ENCODE measurements around the gene PRPF19.

DNA sequence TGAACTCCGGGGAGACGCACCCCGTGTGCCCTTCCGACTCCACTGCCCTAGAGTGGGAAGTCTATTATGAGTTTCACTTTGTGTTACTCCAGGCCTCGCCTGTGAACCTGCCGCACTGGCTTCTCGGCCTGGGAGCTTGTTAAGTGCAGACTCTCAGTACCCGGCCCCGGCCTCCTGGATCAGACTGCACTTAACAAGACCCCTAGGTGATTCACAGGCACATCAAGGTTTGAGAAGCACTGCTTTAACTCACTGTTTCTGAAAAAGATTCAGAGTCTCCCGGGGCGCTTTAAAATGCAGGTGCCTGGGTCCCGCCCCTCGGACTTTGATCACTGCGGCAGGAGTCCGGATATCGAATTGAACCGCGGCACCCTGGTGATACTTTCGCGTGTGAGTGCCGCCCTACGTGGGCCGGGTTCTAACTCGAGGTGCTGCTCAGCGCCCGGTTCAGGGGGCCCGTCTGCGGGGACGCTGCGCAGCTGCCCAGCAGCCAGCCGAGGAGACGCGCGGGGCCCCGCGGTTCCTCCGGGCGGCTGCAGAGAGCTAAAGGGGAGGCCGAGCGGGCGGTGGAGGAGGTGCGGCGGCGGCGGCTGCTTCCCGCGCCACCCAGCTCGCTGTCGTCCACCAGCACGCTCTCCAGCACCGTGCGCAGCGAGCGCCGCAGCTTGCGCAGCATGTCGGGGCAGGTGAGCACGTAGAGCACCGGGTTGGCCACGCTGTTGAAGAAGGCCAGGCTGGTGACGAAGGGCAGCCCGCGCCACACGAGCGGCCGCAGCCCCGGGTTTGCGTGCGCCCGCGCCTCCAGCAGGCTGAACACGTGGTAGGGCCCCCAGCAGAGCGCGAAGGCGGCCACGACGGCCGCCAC is 54.0 kb downstream of the PRPF19 start:
- TF ChIP-seq, protein P1, sequence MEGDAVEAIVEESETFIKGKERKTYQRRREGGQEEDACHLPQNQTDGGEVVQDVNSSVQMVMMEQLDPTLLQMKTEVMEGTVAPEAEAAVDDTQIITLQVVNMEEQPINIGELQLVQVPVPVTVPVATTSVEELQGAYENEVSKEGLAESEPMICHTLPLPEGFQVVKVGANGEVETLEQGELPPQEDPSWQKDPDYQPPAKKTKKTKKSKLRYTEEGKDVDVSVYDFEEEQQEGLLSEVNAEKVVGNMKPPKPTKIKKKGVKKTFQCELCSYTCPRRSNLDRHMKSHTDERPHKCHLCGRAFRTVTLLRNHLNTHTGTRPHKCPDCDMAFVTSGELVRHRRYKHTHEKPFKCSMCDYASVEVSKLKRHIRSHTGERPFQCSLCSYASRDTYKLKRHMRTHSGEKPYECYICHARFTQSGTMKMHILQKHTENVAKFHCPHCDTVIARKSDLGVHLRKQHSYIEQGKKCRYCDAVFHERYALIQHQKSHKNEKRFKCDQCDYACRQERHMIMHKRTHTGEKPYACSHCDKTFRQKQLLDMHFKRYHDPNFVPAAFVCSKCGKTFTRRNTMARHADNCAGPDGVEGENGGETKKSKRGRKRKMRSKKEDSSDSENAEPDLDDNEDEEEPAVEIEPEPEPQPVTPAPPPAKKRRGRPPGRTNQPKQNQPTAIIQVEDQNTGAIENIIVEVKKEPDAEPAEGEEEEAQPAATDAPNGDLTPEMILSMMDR (conservative IDR thresholded peaks at IDR 0.05; ENCODE audit: low read length), result no peak
- no peak for TF ChIP-seq EZH2phosphoT487 (IDR thresholded peaks at IDR 0.05; ENCODE audit: borderline replicate concordance)
